PFSK-1 (cell line): ENCODE results near the gene PLD2.

Experiments used
- FOXP2 ChIP-seq: optimal IDR thresholded peaks from 2 replicates; pipeline ENCODE3; 2011; ENCODE audit warnings: borderline replicate concordance, control low read depth, inconsistent platforms; ENCODE audit not compliant: insufficient read depth; ENCODE audit errors: extremely low read length, extremely low read depth
- POLR2AphosphoS5 ChIP-seq: IDR thresholded peaks from 2 replicates; pipeline ENCODE4 v1.6.1; 2012; ENCODE audit warnings: low read depth, mild to moderate bottlenecking, control low read depth, low read length, moderate library complexity
- SIN3A ChIP-seq: IDR thresholded peaks from 2 replicates; pipeline ENCODE4 v1.6.1; 2012; ENCODE audit warnings: mild to moderate bottlenecking, low read length, moderate library complexity, borderline replicate concordance; ENCODE audit not compliant: insufficient read depth
- TAF1 ChIP-seq: IDR thresholded peaks from 2 replicates; pipeline ENCODE4 v1.6.1; 2012; ENCODE audit warnings: low read length, control low read depth, borderline replicate concordance; ENCODE audit not compliant: insufficient read depth
- TF ChIP-seq, protein P1 (sequence below), 2 experiments: IDR thresholded peaks; 2 replicates each; pipeline versions ENCODE4 v1.6.1 to v1.8.0; 2011 to 2012; ENCODE audit warnings: low read depth in 2 of 2, low read length in 2 of 2, control low read depth in 1 of 2, inconsistent platforms in 1 of 2, mild to moderate bottlenecking in 1 of 2, moderate library complexity in 1 of 2; ENCODE audit not compliant: insufficient read depth in 1 of 2

The PLD2 gene

DNA sequence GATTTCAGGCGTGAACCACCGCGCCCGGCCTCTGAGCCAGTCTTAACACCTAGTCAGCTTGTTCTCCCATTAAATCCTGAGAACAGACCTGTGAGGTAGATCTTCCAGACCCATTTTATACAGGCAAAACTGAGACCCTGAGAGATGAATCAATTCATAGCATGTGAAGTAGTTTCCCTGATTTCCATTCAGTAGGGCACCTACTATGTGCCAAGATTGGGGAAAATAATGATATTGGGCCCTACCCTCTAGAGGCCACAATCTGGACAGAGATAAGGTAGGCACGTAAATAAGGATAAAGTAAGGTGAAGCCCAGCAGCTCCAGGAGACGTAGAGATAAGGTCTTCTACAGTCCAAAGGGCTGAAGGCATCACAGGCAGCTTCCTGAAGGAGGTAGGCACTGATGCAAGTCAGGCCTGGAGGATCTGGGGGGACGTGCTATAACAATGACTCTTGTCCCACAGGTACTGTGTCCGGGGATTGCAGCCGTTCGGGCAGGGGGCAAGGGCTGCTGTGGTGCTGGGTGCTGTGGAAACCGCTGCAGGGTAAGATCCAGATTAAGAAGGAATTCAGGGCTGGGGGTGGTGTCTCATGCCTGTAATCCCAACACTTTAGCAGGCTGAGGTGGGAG lies 26.5 kb upstream of the PLD2 start:
- TF ChIP-seq SIN3A (no peak), POLR2AphosphoS5 (no peak), TAF1 (no peak), FOXP2 (no peak)
- TF ChIP-seq, protein P1, sequence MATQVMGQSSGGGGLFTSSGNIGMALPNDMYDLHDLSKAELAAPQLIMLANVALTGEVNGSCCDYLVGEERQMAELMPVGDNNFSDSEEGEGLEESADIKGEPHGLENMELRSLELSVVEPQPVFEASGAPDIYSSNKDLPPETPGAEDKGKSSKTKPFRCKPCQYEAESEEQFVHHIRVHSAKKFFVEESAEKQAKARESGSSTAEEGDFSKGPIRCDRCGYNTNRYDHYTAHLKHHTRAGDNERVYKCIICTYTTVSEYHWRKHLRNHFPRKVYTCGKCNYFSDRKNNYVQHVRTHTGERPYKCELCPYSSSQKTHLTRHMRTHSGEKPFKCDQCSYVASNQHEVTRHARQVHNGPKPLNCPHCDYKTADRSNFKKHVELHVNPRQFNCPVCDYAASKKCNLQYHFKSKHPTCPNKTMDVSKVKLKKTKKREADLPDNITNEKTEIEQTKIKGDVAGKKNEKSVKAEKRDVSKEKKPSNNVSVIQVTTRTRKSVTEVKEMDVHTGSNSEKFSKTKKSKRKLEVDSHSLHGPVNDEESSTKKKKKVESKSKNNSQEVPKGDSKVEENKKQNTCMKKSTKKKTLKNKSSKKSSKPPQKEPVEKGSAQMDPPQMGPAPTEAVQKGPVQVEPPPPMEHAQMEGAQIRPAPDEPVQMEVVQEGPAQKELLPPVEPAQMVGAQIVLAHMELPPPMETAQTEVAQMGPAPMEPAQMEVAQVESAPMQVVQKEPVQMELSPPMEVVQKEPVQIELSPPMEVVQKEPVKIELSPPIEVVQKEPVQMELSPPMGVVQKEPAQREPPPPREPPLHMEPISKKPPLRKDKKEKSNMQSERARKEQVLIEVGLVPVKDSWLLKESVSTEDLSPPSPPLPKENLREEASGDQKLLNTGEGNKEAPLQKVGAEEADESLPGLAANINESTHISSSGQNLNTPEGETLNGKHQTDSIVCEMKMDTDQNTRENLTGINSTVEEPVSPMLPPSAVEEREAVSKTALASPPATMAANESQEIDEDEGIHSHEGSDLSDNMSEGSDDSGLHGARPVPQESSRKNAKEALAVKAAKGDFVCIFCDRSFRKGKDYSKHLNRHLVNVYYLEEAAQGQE (IDR thresholded peaks at IDR 0.05; ENCODE audit: insufficient read depth in 1 of 2, low read depth in 2 of 2, low read length in 2 of 2) = no peak

DNA sequence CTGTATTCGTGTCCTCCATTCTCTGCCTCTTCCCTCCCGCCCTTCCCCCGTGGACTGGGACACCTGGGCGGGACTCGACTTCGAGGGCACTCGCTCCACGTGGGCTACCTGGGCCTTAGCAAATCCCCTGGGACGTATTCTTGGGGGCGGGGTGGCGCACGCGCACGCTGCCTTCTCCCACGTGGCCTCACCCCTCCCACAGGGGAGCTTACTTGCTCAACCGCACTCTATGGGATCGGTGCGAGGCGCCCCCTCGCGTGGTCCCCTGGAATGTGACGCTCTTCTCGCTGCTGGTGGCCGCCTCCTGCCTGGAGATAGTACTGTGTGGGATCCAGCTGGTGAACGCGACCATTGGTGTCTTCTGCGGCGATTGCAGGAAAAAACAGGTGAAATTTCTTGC lies 24.3 kb upstream of the PLD2 start:
- TF ChIP-seq POLR2AphosphoS5 = no peak
- TF ChIP-seq TAF1 = no peak
- no peak for TF ChIP-seq SIN3A
- TF ChIP-seq FOXP2 = no peak
- TF ChIP-seq, protein P1 (IDR thresholded peaks at IDR 0.05; ENCODE audit: insufficient read depth in 1 of 2, low read depth in 2 of 2, low read length in 2 of 2) = no peak

DNA sequence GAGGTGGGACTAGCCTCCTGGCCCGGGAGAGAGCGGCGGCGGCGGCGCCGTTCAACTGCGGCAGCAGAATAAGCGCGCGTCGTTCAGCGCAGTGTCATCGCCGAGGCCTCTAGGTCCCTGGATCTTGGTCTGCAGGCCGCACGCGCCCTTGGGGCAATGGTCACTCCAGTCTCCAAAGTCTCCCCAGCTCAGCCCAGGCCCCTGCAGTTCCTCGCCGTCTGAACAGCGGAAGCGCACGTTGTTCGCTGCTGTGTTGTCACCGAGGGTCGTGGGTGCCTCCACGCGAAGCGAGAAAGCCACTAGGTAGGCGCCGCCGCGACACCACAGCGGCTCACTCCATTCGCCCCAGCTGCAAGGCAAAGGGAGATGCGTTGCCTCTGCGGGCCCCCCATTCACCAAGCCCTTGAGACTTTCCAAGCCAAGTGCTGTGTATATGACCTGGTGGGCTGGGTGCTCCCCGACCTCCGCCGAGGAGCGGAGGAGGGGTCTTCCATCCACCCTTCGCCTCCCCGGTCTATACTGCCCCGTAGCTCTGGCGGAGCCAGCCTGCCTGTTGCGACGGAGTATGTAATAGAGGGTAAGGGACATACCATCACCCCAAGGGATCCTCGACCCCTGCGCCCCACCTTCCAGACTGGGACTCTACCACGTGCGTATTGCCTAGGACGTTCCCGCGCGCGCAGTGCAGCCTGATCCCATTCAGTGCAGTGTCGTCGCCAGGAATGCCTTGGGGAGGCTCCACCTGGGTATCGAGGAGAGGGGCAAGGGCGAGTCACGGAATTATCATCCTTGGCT lies 21.4 kb upstream of the PLD2 start:
- TF ChIP-seq, protein P1 (IDR thresholded peaks at IDR 0.05; ENCODE audit: insufficient read depth in 1 of 2, low read depth in 2 of 2, low read length in 2 of 2) = no peak
- no peak for TF ChIP-seq SIN3A
- TF ChIP-seq TAF1 = no peak
- TF ChIP-seq POLR2AphosphoS5 = no peak
- TF ChIP-seq FOXP2 = no peak

DNA sequence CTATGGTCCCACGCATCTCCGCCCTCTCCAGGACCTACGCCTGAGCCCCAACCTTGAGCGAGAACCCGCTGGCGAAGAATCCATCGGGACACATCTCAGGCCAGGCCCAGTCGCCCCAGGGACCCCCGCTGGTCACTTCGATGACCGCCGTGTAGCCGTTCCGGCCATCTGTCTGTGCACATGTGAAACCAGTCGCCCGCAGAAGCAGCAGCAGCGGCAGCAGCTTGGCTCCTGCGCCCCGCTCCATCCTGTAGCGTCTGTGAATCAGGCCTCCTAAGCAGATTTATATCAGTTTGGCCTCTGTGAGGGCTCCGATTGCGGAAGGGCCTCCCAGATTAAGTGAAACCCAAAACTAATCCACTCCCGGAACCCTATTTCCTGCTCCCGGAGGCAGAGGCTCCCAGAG lies 20.8 kb upstream of the PLD2 start, which contains the start of gene VMO1:
VMO1 (minus strand) TSS at position 259 of the 406 bp plus-strand sequence; CDS start at position 247, 12 bp downstream.
- TF ChIP-seq, protein P1 (IDR thresholded peaks at IDR 0.05; ENCODE audit: insufficient read depth in 1 of 2, low read depth in 2 of 2, low read length in 2 of 2) = peak in 1 of 2 experiments; percentile 67; a peak in 1 of 4 replicates
- TF ChIP-seq TAF1 = 0 out of 2 replicates have a peak, but pooled peaks have one; percentile 54
- peak; percentile 60; the same call in 1 of the 2 replicates for TF ChIP-seq POLR2AphosphoS5
- no peak for TF ChIP-seq SIN3A
- TF ChIP-seq FOXP2 = peak; percentile 63
